Astrocyte of the cerebellum (primary cell): ENCODE measurements around the gene CYP2B6.

Experiments used
- DNase-seq: peaks from one replicate; pipeline ENCODE4 v3.0.0-alpha.2; 2011; ENCODE audit warnings: low read depth
- H3K4me3 ChIP-seq: 2 replicates; pipeline ENCODE4 v1.5.1; 2011; ENCODE audit warnings: mild to moderate bottlenecking, low read depth, low read length, moderate library complexity
- CTCF ChIP-seq: IDR thresholded peaks from 2 replicates; pipeline ENCODE4 v1.5.1; 2012; ENCODE audit warnings: low read length, low read depth, moderate library complexity, mild to moderate bottlenecking; ENCODE audit errors: missing control alignments
- in situ Hi-C: cut with HindIII; loops from 2 replicates; pipeline ENCODE4 v1.10.0; 2017; ENCODE audit warnings: low sequenced_read_pairs

CYP2B6 gene

GRCh38 chr19:41014643-41015042 is 23.6 kb downstream of the CYP2B6 start:
- no peak overlapping the region for H3K4me3 ChIP-seq
- in situ Hi-C loops = no loop called here
- TF ChIP-seq CTCF = no peak
- no peak for DNase-seq

GRCh38 chr19:41016488-41017071 is 25.5 kb downstream of the CYP2B6 start:
- no peak for DNase-seq
- in situ Hi-C loops = no loop called here
- no peak for TF ChIP-seq CTCF

GRCh38 chr19:41018736-41019290 is 27.7 kb downstream of the CYP2B6 start:
- no peak overlapping the region for H3K4me3 ChIP-seq
- in situ Hi-C loops = no loop called here
- no peak for DNase-seq
- TF ChIP-seq CTCF = no peak

More at GRCh38 chr19:41016488-41017071, 25.5 kb downstream of the CYP2B6 start:
- H3K4me3 ChIP-seq = no peak overlapping the region

GRCh38 chr19:41019346-41019745 is 28.3 kb downstream of the CYP2B6 start:
- no peak for DNase-seq
- in situ Hi-C loops = no loop called here
- no peak for TF ChIP-seq CTCF

GRCh38 chr19:41023193-41023592 is 32.1 kb downstream of the CYP2B6 start:
- no peak overlapping the region for H3K4me3 ChIP-seq
- in situ Hi-C loops = no loop called here
- no peak for TF ChIP-seq CTCF
- no peak for DNase-seq

More at GRCh38 chr19:41019346-41019745, 28.3 kb downstream of the CYP2B6 start:
- no peak overlapping the region for H3K4me3 ChIP-seq

GRCh38 chr19:41025411-41025810 is 34.3 kb downstream of the CYP2B6 start:
- DNase-seq = no peak
- no peak for TF ChIP-seq CTCF
- in situ Hi-C loops = no loop called here
- no peak overlapping the region for H3K4me3 ChIP-seq
